ENCODE measurements around the gene L1TD1. TPM values are rescaled to one million over a fixed set of nuclear protein-coding genes. Genes with fewer than 3 reads are reported as not detected.

The L1TD1 gene
- total RNA-seq, 1 experiment from 2014 or later = not detected

DNA sequence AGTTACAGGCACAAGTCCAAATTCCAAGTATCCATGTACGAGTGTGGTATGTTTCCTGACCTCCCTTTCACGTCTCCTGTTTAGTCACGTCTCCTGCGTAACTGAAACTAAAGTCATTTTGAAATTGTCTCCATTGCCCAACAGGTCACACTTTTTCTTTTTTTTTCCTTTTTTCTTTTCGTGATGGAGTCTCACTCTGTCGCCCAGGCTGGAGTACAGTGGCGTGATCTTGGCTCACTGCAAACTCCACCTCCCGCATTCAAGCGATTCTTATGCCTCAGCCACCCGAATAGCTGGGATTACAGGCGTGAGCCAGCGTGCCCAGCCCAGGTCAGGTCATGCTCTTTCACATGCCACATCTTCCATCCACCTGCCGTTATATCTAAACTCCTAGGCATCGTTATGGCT lies 38.2 kb downstream of the L1TD1 start:
- H3K27me3 ChIP-seq (ENCODE audit: insufficient read depth, low read depth) = no peaks in the 10 kb centered on the region
- no peak for TF ChIP-seq EZH2 (IDR thresholded peaks at IDR 0.05; ENCODE audit: low read depth)
- TF ChIP-seq, protein P1, sequence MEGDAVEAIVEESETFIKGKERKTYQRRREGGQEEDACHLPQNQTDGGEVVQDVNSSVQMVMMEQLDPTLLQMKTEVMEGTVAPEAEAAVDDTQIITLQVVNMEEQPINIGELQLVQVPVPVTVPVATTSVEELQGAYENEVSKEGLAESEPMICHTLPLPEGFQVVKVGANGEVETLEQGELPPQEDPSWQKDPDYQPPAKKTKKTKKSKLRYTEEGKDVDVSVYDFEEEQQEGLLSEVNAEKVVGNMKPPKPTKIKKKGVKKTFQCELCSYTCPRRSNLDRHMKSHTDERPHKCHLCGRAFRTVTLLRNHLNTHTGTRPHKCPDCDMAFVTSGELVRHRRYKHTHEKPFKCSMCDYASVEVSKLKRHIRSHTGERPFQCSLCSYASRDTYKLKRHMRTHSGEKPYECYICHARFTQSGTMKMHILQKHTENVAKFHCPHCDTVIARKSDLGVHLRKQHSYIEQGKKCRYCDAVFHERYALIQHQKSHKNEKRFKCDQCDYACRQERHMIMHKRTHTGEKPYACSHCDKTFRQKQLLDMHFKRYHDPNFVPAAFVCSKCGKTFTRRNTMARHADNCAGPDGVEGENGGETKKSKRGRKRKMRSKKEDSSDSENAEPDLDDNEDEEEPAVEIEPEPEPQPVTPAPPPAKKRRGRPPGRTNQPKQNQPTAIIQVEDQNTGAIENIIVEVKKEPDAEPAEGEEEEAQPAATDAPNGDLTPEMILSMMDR (conservative IDR thresholded peaks at IDR 0.05) = no peak
- no peaks in the 10 kb centered on the region for H4K20me1 ChIP-seq (ENCODE audit: insufficient read depth)
- H3K4me3 ChIP-seq = no peak overlapping the region
- ChIA-PET CTCF (no interaction called here), POLR2A (ENCODE audit: unreplicated experiment) (no interaction called here)
- no peaks in the 10 kb centered on the region for H3K79me2 ChIP-seq (ENCODE audit: low read depth)
- H3K9me3 ChIP-seq (ENCODE audit: insufficient read depth, low read depth) = no peaks in the 10 kb centered on the region
- H3K27ac ChIP-seq = no peak overlapping the region
- DNase-seq = no peak
- no peak overlapping the region for H3K4me2 ChIP-seq
- no peak overlapping the region for H2AFZ ChIP-seq
- intact Hi-C loops (cut with micrococcal nuclease; ENCODE audit: unreplicated experiment) = loop anchor here (5.0 kb wide), 2 partner anchors 54 to 174 kb away; no protein-coding TSS in a partner anchor
- no TSS peak for BruUV-seq (replicated peaks)
- no peaks in the 10 kb centered on the region for H3K9me2 ChIP-seq (ENCODE audit: insufficient read depth)
- peaks cover 79% of the 10 kb centered on the region for H3K4me1 ChIP-seq (replicated peaks; ENCODE audit: insufficient read depth)
- no peaks in the 10 kb centered on the region for H3K36me3 ChIP-seq (ENCODE audit: low read depth)
- H3F3A ChIP-seq (ENCODE audit: insufficient read depth, low read depth) = peaks cover 51% of the 10 kb centered on the region

DNA sequence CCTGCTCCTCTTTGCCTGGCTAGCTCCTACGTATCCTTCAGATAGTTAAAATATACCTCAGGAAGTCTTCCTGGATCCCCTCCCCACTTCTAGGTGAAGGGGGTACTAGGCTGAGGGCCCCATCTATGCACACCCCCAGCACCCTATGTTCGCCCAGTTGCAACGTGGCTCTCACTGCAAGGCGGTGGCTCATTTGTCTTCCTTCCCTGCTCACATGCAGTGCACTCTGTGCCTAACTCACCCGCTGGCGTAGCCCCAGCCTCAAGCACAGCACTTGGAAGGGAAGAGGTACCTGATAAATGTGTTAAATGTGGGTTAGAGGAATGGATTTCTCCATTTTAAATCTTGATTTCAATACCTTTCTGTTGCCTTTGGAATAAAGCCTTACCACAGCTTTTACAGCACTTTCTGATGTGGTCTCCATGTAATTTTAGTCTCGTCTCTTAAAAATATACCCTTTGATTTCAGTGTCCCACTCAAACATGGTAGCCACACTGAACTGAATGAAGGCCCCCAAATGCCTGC lies 39.3 kb downstream of the L1TD1 start:
- BruUV-seq (replicated peaks) = no TSS peak
- Histone ChIP-seq H3K4me2 (no peak overlapping the region), H3K79me2 (ENCODE audit: low read depth) (no peaks in the 10 kb centered on the region)

GRCh38 chr1:62234688-62235087 lies 40.0 kb downstream of the L1TD1 start:
- Histone ChIP-seq H3K79me2 (ENCODE audit: low read depth) (no peaks in the 10 kb centered on the region), H3K4me2 (peak overlapping the region; percentile 43; the same call in 1 of the 2 replicates), H3K9me2 (ENCODE audit: insufficient read depth) (no peaks in the 10 kb centered on the region), H3K27ac (0 out of 2 replicates have a peak overlapping the region, but pooled peaks have one; percentile 16), H3K9me3 (ENCODE audit: insufficient read depth, low read depth) (no peaks in the 10 kb centered on the region), H2AFZ (no peak overlapping the region), H3F3A (ENCODE audit: insufficient read depth, low read depth) (peaks cover 44% of the 10 kb centered on the region), H4K20me1 (ENCODE audit: insufficient read depth) (no peaks in the 10 kb centered on the region), H3K36me3 (ENCODE audit: low read depth) (no peaks in the 10 kb centered on the region), H3K27me3 (ENCODE audit: insufficient read depth, low read depth) (no peaks in the 10 kb centered on the region), H3K4me3 (no peak overlapping the region), H3K4me1 (replicated peaks; ENCODE audit: insufficient read depth) (peaks cover 76% of the 10 kb centered on the region)
- BruUV-seq (replicated peaks) = no TSS peak
- no peak for DNase-seq
- ChIA-PET POLR2A (ENCODE audit: unreplicated experiment) (interaction anchor here (0.6 to 0.8 kb wide), 2 partner anchors 73 to 90 kb away, joined by 3 to 5 read pairs; no protein-coding TSS in a partner anchor), CTCF (no interaction called here)
- intact Hi-C loops (cut with micrococcal nuclease; ENCODE audit: unreplicated experiment) = loop anchor here (5.0 kb wide), 2 partner anchors 53 to 173 kb away; no protein-coding TSS in a partner anchor
- no peak for TF ChIP-seq EZH2 (IDR thresholded peaks at IDR 0.05; ENCODE audit: low read depth)
- TF ChIP-seq, protein P1 (conservative IDR thresholded peaks at IDR 0.05) = no peak

More for the DNA sequence above, 39.3 kb downstream of the L1TD1 start:
- Histone ChIP-seq H3K36me3 (ENCODE audit: low read depth) (no peaks in the 10 kb centered on the region), H2AFZ (no peak overlapping the region), H3K9me3 (ENCODE audit: insufficient read depth, low read depth) (no peaks in the 10 kb centered on the region), H3K4me3 (no peak overlapping the region), H3K9me2 (ENCODE audit: insufficient read depth) (no peaks in the 10 kb centered on the region), H3K27me3 (ENCODE audit: insufficient read depth, low read depth) (no peaks in the 10 kb centered on the region), H3K27ac (no peak overlapping the region), H4K20me1 (ENCODE audit: insufficient read depth) (no peaks in the 10 kb centered on the region), H3F3A (ENCODE audit: insufficient read depth, low read depth) (peaks cover 50% of the 10 kb centered on the region), H3K4me1 (replicated peaks; ENCODE audit: insufficient read depth) (peaks cover 82% of the 10 kb centered on the region)
- intact Hi-C loops (cut with micrococcal nuclease; ENCODE audit: unreplicated experiment) = loop anchor here (5.0 kb wide), 2 partner anchors 53 to 173 kb away; no protein-coding TSS in a partner anchor
- no peak for DNase-seq
- ChIA-PET POLR2A (ENCODE audit: unreplicated experiment) (interaction anchor here (0.8 kb wide), 1 partner anchor 74 kb away, joined by 3 read pairs; no protein-coding TSS in a partner anchor), CTCF (no interaction called here)
- TF ChIP-seq, protein P1 (conservative IDR thresholded peaks at IDR 0.05) = no peak
- TF ChIP-seq EZH2 (IDR thresholded peaks at IDR 0.05; ENCODE audit: low read depth) = no peak

Data from PC-9 (cell line).